Trophoblast cell (in vitro differentiated cells and primary cell): ENCODE data around the gene PTPRN2.

ENCODE experiments used
- DNase-seq, 2 donors: peaks; one replicate each; pipeline ENCODE4 v3.0.0-alpha.2; 2016
- H2AFZ ChIP-seq: 2 replicates; pipeline ENCODE4 v1.6.1; 2013; ENCODE audit warnings: low read length, moderate library complexity, mild to moderate bottlenecking; ENCODE audit not compliant: insufficient read depth, poor library complexity
- H2AK5ac ChIP-seq: 2 replicates; pipeline ENCODE4 v1.6.1; 2013; ENCODE audit warnings: mild to moderate bottlenecking, low read length
- H2BK120ac ChIP-seq: 2 replicates; pipeline ENCODE4 v1.6.1; 2013; ENCODE audit warnings: low read length, mild to moderate bottlenecking, moderate library complexity; ENCODE audit not compliant: insufficient read depth, poor library complexity
- H2BK12ac ChIP-seq: 2 replicates; pipeline ENCODE4 v1.6.1; 2013; ENCODE audit warnings: mild to moderate bottlenecking, low read length, moderate library complexity
- H2BK5ac ChIP-seq: 2 replicates; pipeline ENCODE4 v1.6.1; 2013; ENCODE audit warnings: low read length, low read depth, moderate library complexity, mild to moderate bottlenecking; ENCODE audit not compliant: poor library complexity
- H3K14ac ChIP-seq: 2 replicates; pipeline ENCODE4 v1.6.1; 2013; ENCODE audit warnings: mild to moderate bottlenecking, low read length
- H3K18ac ChIP-seq: 2 replicates; pipeline ENCODE4 v1.6.1; 2013; ENCODE audit warnings: mild to moderate bottlenecking, low read length
- H3K23ac ChIP-seq: 2 replicates; pipeline ENCODE4 v1.6.1; 2013; ENCODE audit warnings: low read length
- H3K27ac ChIP-seq: 2 replicates; pipeline ENCODE4 v1.5.1; 2013; ENCODE audit warnings: low read depth, mild to moderate bottlenecking, inconsistent platforms, low read length, moderate library complexity
- H3K27me3 ChIP-seq: 2 replicates; pipeline ENCODE4 v1.6.1; 2013; ENCODE audit warnings: inconsistent platforms, mild to moderate bottlenecking, low read length, moderate library complexity; ENCODE audit not compliant: insufficient read depth
- H3K36me3 ChIP-seq, 2 experiments: 1 replicate in 1 of 2; 2 replicates in 1 of 2; pipeline ENCODE4 v1.6.1; 2013; ENCODE audit warnings: low read length in 2 of 2, mild to moderate bottlenecking in 2 of 2, moderate library complexity in 1 of 2; ENCODE audit not compliant: insufficient read depth in 2 of 2, control insufficient read depth in 1 of 2
- H3K4ac ChIP-seq: 2 replicates; pipeline ENCODE4 v1.6.1; 2013; ENCODE audit warnings: low read depth, mild to moderate bottlenecking, low read length, moderate library complexity
- H3K4me1 ChIP-seq, 2 experiments: 1 replicate in 1 of 2; 2 replicates in 1 of 2; pipeline ENCODE4 v1.6.1; 2013; ENCODE audit warnings: low read length in 2 of 2, mild to moderate bottlenecking in 2 of 2, moderate library complexity in 1 of 2; ENCODE audit not compliant: insufficient read depth in 2 of 2, control insufficient read depth in 1 of 2
- H3K4me2 ChIP-seq: 2 replicates; pipeline ENCODE4 v1.6.1; 2013; ENCODE audit warnings: inconsistent platforms, mild to moderate bottlenecking, low read length, moderate library complexity
- H3K4me3 ChIP-seq: 2 replicates; pipeline ENCODE4 v1.5.1; 2013; ENCODE audit warnings: mild to moderate bottlenecking, low read depth, low read length, inconsistent platforms
- H3K79me1 ChIP-seq: one replicate; pipeline ENCODE4 v1.6.1; 2013; ENCODE audit warnings: low read length
- H3K79me2 ChIP-seq: 2 replicates; pipeline ENCODE4 v1.6.1; 2013; ENCODE audit warnings: low read length, mild to moderate bottlenecking; ENCODE audit not compliant: control insufficient read depth, insufficient read depth, poor library complexity
- H3K9ac ChIP-seq: 2 replicates; pipeline ENCODE4 v1.6.1; 2013; ENCODE audit warnings: mild to moderate bottlenecking, low read length
- H3K9me3 ChIP-seq: 2 replicates; pipeline ENCODE4 v1.6.1; 2013; ENCODE audit warnings: low read depth, mild to moderate bottlenecking, control low read depth, inconsistent platforms, low read length; ENCODE audit not compliant: insufficient read depth
- H4K12ac ChIP-seq: 2 replicates; pipeline ENCODE4 v1.6.1; 2013; ENCODE audit warnings: low read depth, mild to moderate bottlenecking, low read length, moderate library complexity
- H4K8ac ChIP-seq: 2 replicates; pipeline ENCODE4 v1.6.1; 2013; ENCODE audit warnings: low read depth, mild to moderate bottlenecking, low read length, moderate library complexity
- H4K91ac ChIP-seq: one replicate; pipeline ENCODE4 v1.6.1; 2013; ENCODE audit warnings: low read depth, mild to moderate bottlenecking, low read length, moderate library complexity
- WGBS: extraction: QIAGEN DNeasy Blood & Tissue Kit; methylation state at CpG from one replicate; pipeline ENCODE4 v1.1.7; 2013; ENCODE audit warnings: missing lambda C conversion rate; ENCODE audit not compliant: insufficient read length, insufficient coverage; ENCODE audit errors: extremely low coverage; 5-methylcytosine and 5-hydroxymethylcytosine counted together

PTPRN2 gene

GRCh38 chr7:157784041-157784835 lies 803.4 kb downstream of the PTPRN2 start:
- Histone ChIP-seq H3K27ac (no peak overlapping the region), H3K4me3 (no peak overlapping the region), H3K36me3 (no peaks in the 10 kb centered on the region), H3K9me3 (no peaks in the 10 kb centered on the region), H2BK12ac (no peak overlapping the region), H4K8ac (no peak overlapping the region), H3K18ac (no peak overlapping the region), H3K4me1 (no peaks in the 10 kb centered on the region), H3K23ac (no peak overlapping the region), H2BK5ac (no peak overlapping the region), H2BK120ac (no peak overlapping the region), H3K4me2 (no peak overlapping the region), H3K79me1 (no peaks in the 10 kb centered on the region), H3K14ac (no peak overlapping the region), H3K27me3 (no peaks in the 10 kb centered on the region), H3K9ac (no peak overlapping the region), H2AFZ (no peak overlapping the region), H4K12ac (no peak overlapping the region), H2AK5ac (no peak overlapping the region), H3K4ac (no peak overlapping the region), H4K91ac (no peak overlapping the region), H3K79me2 (no peaks in the 10 kb centered on the region)
- no peak for DNase-seq
- no CpG with 5 or more reads among the region's 27 CpGs for WGBS

- Histone ChIP-seq H2AK5ac (no peak overlapping the region), H3K79me1 (no peaks in the 10 kb centered on the region)
Observed at GRCh38 chr7:157782041-157782440, 805.6 kb downstream of the PTPRN2 start.

GRCh38 chr7:157780721-157781120 lies 806.9 kb downstream of the PTPRN2 start:
- H3K4me2 ChIP-seq: no peak overlapping the region
- no peak overlapping the region for H4K12ac ChIP-seq
- no peaks in the 10 kb centered on the region for H3K4me1 ChIP-seq
- H3K4ac ChIP-seq: no peak overlapping the region
- H2BK120ac ChIP-seq: no peak overlapping the region
- no peaks in the 10 kb centered on the region for H3K79me1 ChIP-seq
- H3K14ac ChIP-seq: no peak overlapping the region
- H3K18ac ChIP-seq: no peak overlapping the region
- no peak for DNase-seq
- no peak overlapping the region for H2AK5ac ChIP-seq
- H3K9ac ChIP-seq: no peak overlapping the region
- H3K23ac ChIP-seq: no peak overlapping the region
- no peak overlapping the region for H4K91ac ChIP-seq
- no peak overlapping the region for H2AFZ ChIP-seq
- no peaks in the 10 kb centered on the region for H3K27me3 ChIP-seq
- no peaks in the 10 kb centered on the region for H3K36me3 ChIP-seq
- H3K9me3 ChIP-seq: peaks cover 6% of the 10 kb centered on the region
- H2BK12ac ChIP-seq: no peak overlapping the region
- peak overlapping the region; percentile 25 for H3K4me3 ChIP-seq
- H3K79me2 ChIP-seq: no peaks in the 10 kb centered on the region
- no peak overlapping the region for H2BK5ac ChIP-seq
- H3K27ac ChIP-seq: no peak overlapping the region
- no peak overlapping the region for H4K8ac ChIP-seq
- no CpG with 5 or more reads among the region's 15 CpGs for WGBS

More at GRCh38 chr7:157782041-157782440, 805.6 kb downstream of the PTPRN2 start:
- Histone ChIP-seq H3K23ac (no peak overlapping the region), H2BK5ac (no peak overlapping the region), H4K12ac (no peak overlapping the region), H2BK12ac (no peak overlapping the region), H3K27me3 (no peaks in the 10 kb centered on the region), H3K4ac (no peak overlapping the region), H3K4me1 (no peaks in the 10 kb centered on the region), H3K18ac (no peak overlapping the region), H4K91ac (no peak overlapping the region), H2BK120ac (no peak overlapping the region), H3K9ac (no peak overlapping the region), H4K8ac (no peak overlapping the region), H2AFZ (no peak overlapping the region), H3K79me2 (no peaks in the 10 kb centered on the region), H3K14ac (no peak overlapping the region), H3K36me3 (no peaks in the 10 kb centered on the region), H3K4me3 (no peak overlapping the region), H3K9me3 (peaks cover 6% of the 10 kb centered on the region), H3K4me2 (no peak overlapping the region), H3K27ac (no peak overlapping the region)
- no CpG with 5 or more reads among the region's 12 CpGs for WGBS
- no peak for DNase-seq

GRCh38 chr7:157780312-157780711 lies 807.3 kb downstream of the PTPRN2 start:
- no peak for DNase-seq
- Histone ChIP-seq H2AK5ac (no peak overlapping the region), H3K79me2 (no peaks in the 10 kb centered on the region), H3K4me2 (no peak overlapping the region), H2AFZ (no peak overlapping the region), H2BK120ac (no peak overlapping the region), H2BK12ac (no peak overlapping the region), H3K4ac (no peak overlapping the region), H4K12ac (no peak overlapping the region), H4K8ac (no peak overlapping the region), H3K27me3 (no peaks in the 10 kb centered on the region), H3K27ac (no peak overlapping the region), H3K79me1 (no peaks in the 10 kb centered on the region), H4K91ac (no peak overlapping the region), H3K9ac (no peak overlapping the region), H3K23ac (no peak overlapping the region), H3K36me3 (no peaks in the 10 kb centered on the region), H2BK5ac (no peak overlapping the region), H3K9me3 (peaks cover 9% of the 10 kb centered on the region), H3K4me3 (no peak overlapping the region), H3K14ac (no peak overlapping the region), H3K4me1 (no peaks in the 10 kb centered on the region), H3K18ac (no peak overlapping the region)
- WGBS: no CpG with 5 or more reads among the region's 15 CpGs
